GM19452 (cell line): Measurements from ENCODE around the gene DONSON.
A peak's percentile ranks its signal among the peaks of the same experiment; 100 is the strongest.
"Not testable (repeated sequence)": the region's sequence is repeated elsewhere in the genome, so short reads cannot be mapped to it uniquely, and the experiment has no call there.

ENCODE experiments used
- ATAC-seq: cut with Tn5 transposase; IDR thresholded peaks from one replicate; pipeline ENCODE4 v1.9.1; 2021; ENCODE audit not compliant: unreplicated experiment

DONSON gene, protein sequence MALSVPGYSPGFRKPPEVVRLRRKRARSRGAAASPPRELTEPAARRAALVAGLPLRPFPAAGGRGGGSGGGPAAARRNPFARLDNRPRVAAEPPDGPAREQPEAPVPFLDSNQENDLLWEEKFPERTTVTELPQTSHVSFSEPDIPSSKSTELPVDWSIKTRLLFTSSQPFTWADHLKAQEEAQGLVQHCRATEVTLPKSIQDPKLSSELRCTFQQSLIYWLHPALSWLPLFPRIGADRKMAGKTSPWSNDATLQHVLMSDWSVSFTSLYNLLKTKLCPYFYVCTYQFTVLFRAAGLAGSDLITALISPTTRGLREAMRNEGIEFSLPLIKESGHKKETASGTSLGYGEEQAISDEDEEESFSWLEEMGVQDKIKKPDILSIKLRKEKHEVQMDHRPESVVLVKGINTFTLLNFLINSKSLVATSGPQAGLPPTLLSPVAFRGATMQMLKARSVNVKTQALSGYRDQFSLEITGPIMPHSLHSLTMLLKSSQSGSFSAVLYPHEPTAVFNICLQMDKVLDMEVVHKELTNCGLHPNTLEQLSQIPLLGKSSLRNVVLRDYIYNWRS

DNA sequence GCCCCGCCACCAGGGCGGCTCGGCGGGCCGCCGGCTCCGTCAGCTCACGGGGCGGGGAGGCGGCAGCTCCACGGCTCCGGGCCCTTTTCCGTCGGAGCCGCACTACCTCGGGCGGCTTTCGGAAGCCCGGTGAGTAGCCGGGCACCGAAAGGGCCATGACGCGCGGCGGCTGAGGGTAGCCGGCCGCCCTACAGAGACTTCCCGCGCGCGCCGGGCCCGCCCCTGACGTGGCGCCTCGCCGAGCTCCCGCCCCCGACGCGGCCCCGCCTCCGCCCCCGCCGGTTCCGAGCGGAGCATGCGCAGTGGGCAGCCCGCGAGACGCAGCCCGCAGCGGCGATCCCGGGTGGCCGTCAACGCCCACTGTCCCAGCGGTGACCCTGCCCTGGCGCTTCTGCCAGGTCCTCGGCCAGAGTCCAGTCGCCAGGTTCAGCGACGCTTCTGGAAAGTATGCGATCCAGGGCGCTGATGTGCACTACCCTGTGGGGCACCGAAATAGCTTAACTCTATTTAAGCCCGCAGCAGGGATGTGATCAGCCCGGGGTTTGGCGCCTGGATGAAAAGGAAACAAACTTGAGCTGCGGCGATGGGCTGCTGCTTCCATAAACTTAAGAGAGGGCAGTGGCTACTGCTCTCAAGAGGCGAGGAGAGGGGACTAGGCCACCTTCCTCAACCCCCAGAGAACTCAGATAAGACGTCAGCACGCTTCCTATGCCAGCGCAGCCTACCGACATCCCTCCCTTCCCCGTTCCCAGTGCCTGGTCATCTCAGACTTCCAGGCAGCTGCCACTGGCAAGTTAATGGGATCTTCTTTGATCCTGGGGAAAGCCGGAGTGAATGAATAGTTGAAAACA lies at the start of gene DONSON:
Gene DONSON (minus strand): TSS at position 200 of the 851 bp plus-strand sequence. CDS start 43 bp downstream, at position 157.
- peak; percentile 93 for ATAC-seq

DNA sequence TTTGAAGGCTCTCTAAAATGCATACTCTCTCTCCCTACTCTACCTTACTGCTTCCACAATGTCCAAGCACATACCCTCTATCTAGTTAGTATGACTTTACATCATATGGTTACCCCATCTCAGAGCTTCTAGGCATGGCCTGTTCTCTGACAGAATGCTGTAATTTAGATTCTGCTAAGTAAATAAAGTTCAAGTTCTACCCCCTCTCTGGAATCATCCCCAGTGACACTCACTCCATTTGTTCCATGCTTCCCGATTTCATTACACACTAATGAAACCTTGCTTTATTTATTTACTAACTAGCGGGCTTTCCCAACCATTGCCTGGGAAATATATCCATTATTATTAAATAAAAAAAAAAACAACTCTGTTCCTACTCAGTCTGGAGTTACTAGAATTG lies 45.8 kb upstream of the DONSON start:
- ATAC-seq: no peak

- not testable (repeated sequence) for ATAC-seq
Measured at GRCh38 chr21:33626151-33626550, 37.7 kb upstream of the DONSON start.

- ATAC-seq: no peak
Measured at GRCh38 chr21:33622253-33622652, 33.8 kb upstream of the DONSON start.

DNA sequence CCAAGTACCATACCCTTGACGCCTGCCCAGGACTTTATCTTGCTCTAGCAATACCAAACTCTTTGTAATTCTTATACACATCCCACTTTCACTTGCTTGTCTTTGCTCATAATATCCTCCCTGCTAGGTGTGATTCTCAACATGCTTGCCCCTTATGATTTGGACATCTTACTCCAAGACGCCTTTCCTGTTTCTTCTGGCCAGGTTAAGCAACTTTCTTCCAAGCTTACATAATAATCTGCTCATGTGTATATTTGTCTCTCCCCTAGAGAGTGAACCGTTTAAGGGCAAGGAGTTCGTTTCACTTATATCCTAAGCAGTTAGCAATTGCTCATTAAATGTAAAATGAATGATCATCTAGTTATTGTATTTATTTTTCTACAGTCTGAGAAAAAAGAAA lies 31.2 kb upstream of the DONSON start:
- no peak for ATAC-seq

- ATAC-seq: no peak
Measured at GRCh38 chr21:33618407-33618806, 29.9 kb upstream of the DONSON start.

DNA sequence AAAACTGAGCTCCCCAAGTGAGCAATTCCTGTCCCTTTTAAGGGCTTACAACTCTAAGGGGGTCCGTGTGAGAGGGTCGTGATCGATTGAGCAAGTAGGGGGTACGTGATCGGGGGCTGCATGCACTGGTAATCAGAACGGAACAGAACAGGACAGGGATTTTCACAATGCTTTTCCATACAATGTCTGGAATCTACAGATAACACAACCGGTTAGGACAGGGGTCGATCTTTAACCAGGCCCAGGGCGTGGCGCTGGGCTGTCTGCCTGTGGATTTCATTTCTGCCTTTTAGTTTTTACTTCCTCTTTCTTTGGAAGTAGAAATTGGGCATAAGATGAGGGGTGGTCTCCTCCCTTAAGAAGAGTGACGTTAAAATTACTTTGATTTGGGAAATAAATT lies 29.1 kb upstream of the DONSON start:
- ATAC-seq: not testable (repeated sequence)

- ATAC-seq: no peak
Measured at GRCh38 chr21:33611006-33611744, 22.7 kb upstream of the DONSON start.

GRCh38 chr21:33608559-33608958 lies 20.1 kb upstream of the DONSON start:
- no peak for ATAC-seq

- no peak for ATAC-seq
Measured at GRCh38 chr21:33598051-33598450, 9.6 kb upstream of the DONSON start.

DNA sequence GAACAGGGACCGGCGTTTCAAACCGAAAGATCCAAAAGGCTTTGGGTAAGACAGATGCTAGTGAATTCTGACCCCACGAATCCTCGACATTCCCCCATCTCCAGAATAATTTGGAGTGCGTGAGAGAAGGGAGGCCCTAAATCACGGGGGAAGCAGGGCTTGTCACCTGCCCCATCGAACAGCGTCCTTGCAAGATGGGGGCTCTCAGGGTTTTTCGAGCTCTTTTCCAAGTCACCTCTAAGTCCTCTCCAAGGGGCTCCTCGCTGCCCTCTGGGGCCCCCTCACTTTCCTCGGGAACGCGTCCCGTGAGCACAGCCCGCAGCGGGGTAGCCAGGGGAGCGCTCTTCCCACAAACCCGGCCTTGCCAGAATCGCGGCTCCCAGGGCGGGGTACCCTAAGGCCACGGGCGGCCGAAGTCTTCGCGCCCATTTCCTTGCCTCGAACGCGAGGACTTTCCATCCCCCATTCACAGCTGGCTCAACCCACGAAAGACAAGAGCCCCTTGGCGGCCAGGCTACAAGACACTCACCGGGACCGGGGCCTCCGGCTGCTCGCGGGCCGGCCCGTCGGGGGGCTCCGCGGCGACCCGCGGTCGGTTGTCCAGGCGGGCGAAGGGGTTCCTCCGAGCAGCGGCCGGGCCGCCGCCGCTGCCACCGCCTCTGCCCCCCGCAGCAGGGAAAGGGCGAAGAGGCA lies 546 bp downstream of the DONSON start:
- ATAC-seq: peak; percentile 26

GRCh38 chr21:33586927-33587326 lies 1.6 kb downstream of the DONSON start:
- ATAC-seq: no peak

DNA sequence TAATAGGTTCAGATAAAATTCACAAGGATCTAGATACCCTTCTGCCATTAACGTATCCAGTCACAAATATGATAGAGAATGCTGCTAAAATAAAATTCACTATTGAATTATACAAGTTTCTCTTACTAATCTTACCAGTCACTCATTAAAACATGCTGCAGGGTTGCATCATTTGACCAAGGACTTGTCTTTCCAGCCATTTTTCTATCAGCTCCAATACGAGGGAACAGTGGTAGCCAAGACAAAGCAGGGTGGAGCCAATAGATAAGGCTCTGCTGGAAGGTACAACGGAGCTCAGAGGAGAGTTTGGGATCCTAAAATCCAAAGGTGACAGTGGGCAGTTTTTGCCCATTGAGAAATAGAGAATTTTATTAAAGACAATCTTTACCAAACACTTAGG lies 4.0 kb downstream of the DONSON start:
- no peak for ATAC-seq

GRCh38 chr21:33578959-33579542 lies 9.4 kb downstream of the DONSON start:
- ATAC-seq: no peak

DNA sequence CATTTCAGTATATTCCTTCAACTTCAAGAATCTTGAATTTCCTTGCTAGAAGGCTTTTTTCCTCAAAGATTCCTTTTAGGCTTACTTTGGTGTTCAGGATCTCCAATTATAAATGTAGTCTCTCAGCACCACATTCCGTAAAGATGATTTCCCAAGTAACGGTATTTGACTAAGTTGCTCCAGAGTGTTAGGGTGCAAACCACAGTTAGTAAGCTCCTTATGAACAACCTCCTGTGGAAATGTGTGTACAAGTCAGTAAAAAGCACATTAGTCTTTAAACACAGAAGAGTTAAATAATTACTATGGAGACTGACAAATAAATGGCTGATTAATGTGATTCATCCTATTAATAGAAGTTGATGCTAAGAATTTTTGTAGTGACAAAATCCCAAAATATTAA lies 10.3 kb downstream of the DONSON start:
- ATAC-seq: no peak

DNA sequence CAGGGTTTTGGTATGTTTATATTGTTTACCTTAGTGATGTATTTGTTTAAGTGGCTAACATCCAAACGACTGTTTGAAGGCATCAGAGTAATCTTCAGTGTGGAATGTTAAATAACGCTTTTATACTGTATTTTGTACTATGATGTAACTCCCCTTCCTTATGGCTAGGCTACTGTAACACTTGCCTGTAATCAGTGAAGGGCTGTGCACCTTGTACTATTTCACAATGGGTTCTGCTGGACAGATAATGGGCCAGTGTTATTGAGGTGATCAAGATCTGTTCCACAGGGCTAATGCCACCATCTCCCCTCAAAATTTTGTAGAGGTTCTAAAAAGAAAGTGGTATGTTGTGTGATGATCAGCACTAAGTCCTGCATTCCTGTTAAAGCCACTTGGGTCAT lies 11.7 kb downstream of the DONSON start:
- not testable (repeated sequence) for ATAC-seq

DNA sequence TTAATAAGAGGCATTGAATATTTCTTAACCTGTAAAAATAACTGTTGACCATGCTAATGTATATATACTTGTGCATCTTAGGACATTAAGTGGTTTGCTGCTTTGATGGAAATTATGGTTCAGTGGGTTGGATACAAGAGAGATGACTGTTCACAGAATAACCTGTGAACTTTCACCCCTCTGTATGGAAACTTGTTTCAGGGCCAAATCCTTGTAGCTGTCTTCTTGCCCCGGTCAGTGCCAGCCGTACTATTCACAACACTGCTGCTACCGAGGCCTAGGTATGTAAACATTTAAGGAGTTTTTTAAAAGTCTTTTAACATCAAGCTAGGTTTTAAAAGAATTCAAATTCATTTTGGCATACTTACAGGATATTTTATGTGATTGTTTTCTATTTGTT lies 16.1 kb downstream of the DONSON start:
- no peak for ATAC-seq

GRCh38 chr21:33569991-33570390 lies 18.5 kb downstream of the DONSON start:
- no peak for ATAC-seq

GRCh38 chr21:33568448-33568847 lies 20.0 kb downstream of the DONSON start:
- ATAC-seq: no peak

- no peak for ATAC-seq
Measured at GRCh38 chr21:33567914-33568313, 20.6 kb downstream of the DONSON start.
